Upper lobe of left lung (tissue), 6 donors: ENCODE measurements around the gene BCL2. TPM values are rescaled to one million over a fixed set of nuclear protein-coding genes. Genes with fewer than 3 reads are reported as not detected.

Experiments used
- ATAC-seq, 2 donors: fragments of 200-7000 bp; cut with Tn5 transposase; one replicate each; pipeline ENCODE4 v1.9.1; 2022; ENCODE audit warnings: mild to moderate bottlenecking in 2 of 2, moderate library complexity in 2 of 2; ENCODE audit not compliant: low FRiP score in 2 of 2
- DNase-seq, 2 donors: peaks; one replicate each; pipeline ENCODE4 v3.0.0-alpha.2; 2019 to 2020
- H3K27ac ChIP-seq, 4 donors: fragments of 200-600 bp; sonication (generic); one replicate each; pipeline ENCODE4 v1.5.1; 2016 to 2019
- H3K27me3 ChIP-seq, 4 donors: fragments of 200-600 bp; sonication (generic); one replicate each; pipeline ENCODE4 v1.5.1; 2017 to 2019
- H3K36me3 ChIP-seq, 4 donors: fragments of 200-600 bp; sonication (generic); one replicate each; pipeline ENCODE4 v1.5.1; 2016 to 2019
- H3K4me1 ChIP-seq, 4 donors: fragments of 200-600 bp; sonication (generic); one replicate each; pipeline ENCODE4 v1.5.1; 2018 to 2019
- H3K4me3 ChIP-seq, 4 donors: fragments of 200-600 bp; sonication (generic); one replicate each; pipeline ENCODE4 v1.5.1; 2017 to 2019; ENCODE audit warnings: mild to moderate bottlenecking in 2 of 4, moderate library complexity in 1 of 4
- H3K9me3 ChIP-seq, 4 donors: fragments of 200-600 bp; sonication (generic); one replicate each; pipeline ENCODE4 v1.5.1; 2018 to 2019
- CTCF ChIP-seq, 6 experiments: fragments of 450-650 bp in 4 of 6; fragments of 200-600 bp in 2 of 6; sonication (generic) in 2 of 6; IDR thresholded peaks; one replicate each; pipeline ENCODE4 v1.5.1; 2016 to 2019; ENCODE audit warnings: antibody characterized with exemption in 6 of 6
- EP300 ChIP-seq, 4 donors: sonication (generic); formaldehyde crosslinking; IDR thresholded peaks; one replicate each; pipeline ENCODE4 v1.5.1; 2017; ENCODE audit warnings: antibody characterized with exemption in 4 of 4, control low read depth in 2 of 4
- POLR2A ChIP-seq, 4 donors: fragments of 450-650 bp; IDR thresholded peaks; one replicate each; pipeline ENCODE4 v1.5.1; 2016 to 2017; ENCODE audit warnings: antibody characterized with exemption in 4 of 4, mild to moderate bottlenecking in 2 of 4
- POLR2AphosphoS5 ChIP-seq, 2 donors: sonication (generic); formaldehyde crosslinking; IDR thresholded peaks; one replicate each; pipeline ENCODE4 v1.5.1; 2017; ENCODE audit warnings: antibody characterized with exemption in 2 of 2
- WGBS, 2 donors: methylation state at CpG; one replicate each; pipeline ENCODE4 v1.1.5; 2017 to 2018; 5-methylcytosine and 5-hydroxymethylcytosine counted together
- total RNA-seq, 6 donors: library from RNA; depleted of rRNA in 4 of 6; stranded (reverse); fragments of >200 nt in 4 of 6; gene quantifications; one replicate each; pipeline versions ENCODE4 v1.1.0 to v1.2.1, GENCODE V29; 2016 to 2021
- donor health status: DM: no; HTN: no; CAD: no; lungs with moderate emphysema.
- donor health status: DM: no; HTN: yes; CAD: no; lungs with severe emphysema.

BCL2 gene
- total RNA-seq, 6 donors from 2014 or later: 5.9 to 19.9 (median 11.4) TPM

DNA sequence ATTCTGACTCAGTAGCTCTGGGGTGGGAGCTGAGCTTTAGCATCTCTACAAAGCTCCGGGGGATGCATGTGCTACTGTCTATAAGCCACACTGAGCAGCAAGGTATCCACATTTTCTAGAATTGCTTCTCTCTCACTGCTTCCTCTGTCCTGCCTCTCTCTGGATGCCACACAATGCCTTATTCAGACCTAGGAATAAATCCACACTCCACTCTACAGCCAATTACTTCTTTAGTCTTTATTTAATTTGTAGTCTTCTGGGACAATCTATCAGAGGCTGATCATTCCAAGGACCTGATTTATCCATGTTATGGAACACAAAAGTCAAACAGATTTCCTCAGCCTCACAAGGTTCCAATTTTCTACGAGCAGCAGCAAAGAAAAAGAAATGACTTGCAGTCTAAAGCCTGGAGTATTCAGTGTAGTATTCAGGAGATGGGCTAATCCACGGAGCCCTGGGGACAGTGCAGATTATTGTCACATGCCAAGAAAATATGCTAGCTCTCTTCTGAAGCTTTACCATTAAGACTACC is 4.4 kb downstream of the BCL2 start:
- Histone ChIP-seq H3K9me3 (no peaks in the 10 kb centered on the region), H3K4me3 (no peak overlapping the region), H3K36me3 (no peaks in the 10 kb centered on the region), H3K27ac (no peak overlapping the region), H3K27me3 (peaks cover 0 to 5% (median 2%) of the 10 kb centered on the region in 4 donors), H3K4me1 (peaks cover 6 to 19% (median 12%) of the 10 kb centered on the region in 4 donors)
- no peak for TF ChIP-seq CTCF (IDR thresholded peaks at IDR 0.05)
- TF ChIP-seq EP300 (IDR thresholded peaks at IDR 0.05): no peak
- no peak for TF ChIP-seq POLR2AphosphoS5 (IDR thresholded peaks at IDR 0.05)
- no peak for TF ChIP-seq POLR2A (IDR thresholded peaks at IDR 0.05)
- ATAC-seq (no peak), DNase-seq (no peak)
- WGBS, 2 donors: 70 to 77% methylated on average over 3 of the region's 3 CpGs

DNA sequence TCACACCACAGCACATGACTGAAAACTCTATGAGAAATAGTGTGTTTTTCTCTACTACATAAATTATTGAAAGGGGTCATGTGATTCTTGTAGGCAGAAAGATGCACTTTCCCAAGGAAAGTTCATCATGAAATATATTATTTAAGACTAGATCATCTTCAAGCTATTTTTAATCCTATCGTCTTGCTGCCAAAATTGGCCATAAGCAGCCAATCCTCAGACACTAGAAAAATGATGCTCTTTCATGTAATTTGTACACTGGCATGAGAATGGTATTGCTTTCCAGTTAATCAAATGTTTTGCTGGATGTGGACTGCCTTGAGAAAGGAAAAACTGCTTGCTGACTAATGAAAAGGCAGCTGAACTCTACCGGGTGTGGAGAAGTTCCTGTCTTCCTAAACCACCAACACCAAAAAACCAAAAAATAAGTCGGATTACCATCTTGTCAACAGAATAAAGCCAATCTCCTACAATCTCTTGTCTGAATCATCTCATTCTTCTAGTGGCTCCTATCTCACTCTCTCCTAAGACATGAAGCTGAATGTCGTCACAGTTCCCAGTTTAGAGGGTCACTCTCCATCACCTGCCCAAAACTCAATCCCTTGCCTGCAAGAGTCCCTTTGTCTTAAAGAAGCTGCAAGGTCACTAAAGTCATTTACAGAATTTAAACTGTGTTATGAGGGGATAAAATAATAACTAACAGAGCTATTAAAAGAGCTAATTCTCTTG is 5.3 kb downstream of the BCL2 start:
- no peak overlapping the region for H3K4me3 ChIP-seq
- no peaks in the 10 kb centered on the region for H3K9me3 ChIP-seq
- DNase-seq: no peak
- TF ChIP-seq POLR2AphosphoS5 (IDR thresholded peaks at IDR 0.05) (no peak), EP300 (IDR thresholded peaks at IDR 0.05) (no peak), POLR2A (IDR thresholded peaks at IDR 0.05) (no peak), CTCF (IDR thresholded peaks at IDR 0.05) (no peak)
- H3K27ac ChIP-seq: no peak overlapping the region
- H3K36me3 ChIP-seq: no peaks in the 10 kb centered on the region
- peaks cover 0 to 5% (median 2%) of the 10 kb centered on the region in 4 donors for H3K27me3 ChIP-seq
- no peak for ATAC-seq
- 57 to 71% methylated on average over 4 of the region's 4 CpGs for WGBS, 2 donors
- H3K4me1 ChIP-seq: peaks cover 6 to 15% (median 10%) of the 10 kb centered on the region in 4 donors

- 83 to 93% methylated on average over 5 of the region's 5 CpGs for WGBS, 2 donors
- no peaks in the 10 kb centered on the region for H3K36me3 ChIP-seq
- H3K9me3 ChIP-seq: no peaks in the 10 kb centered on the region
- DNase-seq (no peak), ATAC-seq (no peak)
- H3K4me3 ChIP-seq: no peak overlapping the region
- H3K27me3 ChIP-seq: peaks cover 0 to 4% (median 2%) of the 10 kb centered on the region in 4 donors
- H3K4me1 ChIP-seq: peaks cover 2 to 8% (median 4%) of the 10 kb centered on the region in 4 donors
- TF ChIP-seq POLR2A (IDR thresholded peaks at IDR 0.05) (no peak), CTCF (IDR thresholded peaks at IDR 0.05) (no peak), POLR2AphosphoS5 (IDR thresholded peaks at IDR 0.05) (no peak), EP300 (IDR thresholded peaks at IDR 0.05) (no peak)
- H3K27ac ChIP-seq: no peak overlapping the region
These were observed 6.1 kb downstream of the BCL2 start for GRCh38 chr18:63313396-63313917.

DNA sequence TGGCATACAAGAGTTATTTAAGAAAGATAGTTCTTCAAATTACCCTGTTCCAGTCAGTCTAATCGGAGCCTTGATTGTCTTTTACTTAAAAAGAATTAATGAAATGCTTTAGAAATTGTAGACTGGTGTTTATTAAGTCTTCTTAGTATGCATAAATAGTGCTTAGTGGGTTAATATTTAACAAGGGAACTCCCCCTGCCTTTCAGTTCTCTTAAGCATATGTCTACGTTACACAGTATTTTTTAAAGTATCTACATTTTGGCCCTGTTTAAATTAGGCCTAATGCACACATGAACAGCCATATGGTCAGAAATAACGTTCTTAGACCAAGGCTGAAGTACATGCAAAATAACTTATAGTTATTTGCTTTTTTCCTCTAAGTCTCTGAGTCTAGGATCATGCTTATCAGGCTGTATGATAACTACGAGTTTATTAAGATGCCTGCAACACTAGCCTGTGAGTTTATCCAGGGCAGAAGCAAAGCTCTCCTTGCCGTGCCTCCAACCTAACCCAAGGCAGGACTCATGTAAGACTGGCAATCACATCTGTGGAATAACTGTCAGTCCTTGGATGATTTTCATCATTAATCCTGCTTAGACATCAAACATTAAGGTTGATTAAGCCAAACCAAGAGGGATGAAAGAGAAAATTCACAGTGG is 6.7 kb downstream of the BCL2 start:
- no peak overlapping the region for H3K27ac ChIP-seq
- WGBS, 2 donors: 68 to 73% methylated on average over 5 of the region's 5 CpGs
- no peak for ATAC-seq

More for the DNA sequence above, 6.7 kb downstream of the BCL2 start:
- Histone ChIP-seq H3K27me3 (no peaks in the 10 kb centered on the region), H3K9me3 (no peaks in the 10 kb centered on the region), H3K4me1 (peaks cover 0 to 2% (median under 1%) of the 10 kb centered on the region in 4 donors), H3K4me3 (no peak overlapping the region), H3K36me3 (no peaks in the 10 kb centered on the region)
- TF ChIP-seq CTCF (IDR thresholded peaks at IDR 0.05): no peak
- no peak for TF ChIP-seq POLR2AphosphoS5 (IDR thresholded peaks at IDR 0.05)
- TF ChIP-seq POLR2A (IDR thresholded peaks at IDR 0.05): no peak
- TF ChIP-seq EP300 (IDR thresholded peaks at IDR 0.05): no peak
- no peak for DNase-seq
